Stomach (tissue), 4 donors: ENCODE results near the gene SEMA4B.
"Not testable (repeated sequence)": the region's sequence is repeated elsewhere in the genome, so short reads cannot be mapped to it uniquely, and the experiment has no call there.

Experiments used
- POLR2AphosphoS5 ChIP-seq, 3 donors: sonication (generic); formaldehyde crosslinking; IDR thresholded peaks; one replicate each; pipeline ENCODE4 v1.6.1; 2016; ENCODE audit warnings: antibody characterized with exemption in 3 of 3
- TF ChIP-seq, protein P1 (sequence below), 7 experiments: fragments of 450-650 bp in 4 of 7; fragments of 200-600 bp in 3 of 7; sonication (generic) in 3 of 7; IDR thresholded peaks; one replicate each; pipeline ENCODE4 v1.5.1; 2016 to 2019; ENCODE audit warnings: antibody characterized with exemption in 7 of 7, control low read depth in 2 of 7, mild to moderate bottlenecking in 1 of 7

- not testable (repeated sequence) for TF ChIP-seq POLR2AphosphoS5 (IDR thresholded peaks at IDR 0.05)
- TF ChIP-seq, protein P1, sequence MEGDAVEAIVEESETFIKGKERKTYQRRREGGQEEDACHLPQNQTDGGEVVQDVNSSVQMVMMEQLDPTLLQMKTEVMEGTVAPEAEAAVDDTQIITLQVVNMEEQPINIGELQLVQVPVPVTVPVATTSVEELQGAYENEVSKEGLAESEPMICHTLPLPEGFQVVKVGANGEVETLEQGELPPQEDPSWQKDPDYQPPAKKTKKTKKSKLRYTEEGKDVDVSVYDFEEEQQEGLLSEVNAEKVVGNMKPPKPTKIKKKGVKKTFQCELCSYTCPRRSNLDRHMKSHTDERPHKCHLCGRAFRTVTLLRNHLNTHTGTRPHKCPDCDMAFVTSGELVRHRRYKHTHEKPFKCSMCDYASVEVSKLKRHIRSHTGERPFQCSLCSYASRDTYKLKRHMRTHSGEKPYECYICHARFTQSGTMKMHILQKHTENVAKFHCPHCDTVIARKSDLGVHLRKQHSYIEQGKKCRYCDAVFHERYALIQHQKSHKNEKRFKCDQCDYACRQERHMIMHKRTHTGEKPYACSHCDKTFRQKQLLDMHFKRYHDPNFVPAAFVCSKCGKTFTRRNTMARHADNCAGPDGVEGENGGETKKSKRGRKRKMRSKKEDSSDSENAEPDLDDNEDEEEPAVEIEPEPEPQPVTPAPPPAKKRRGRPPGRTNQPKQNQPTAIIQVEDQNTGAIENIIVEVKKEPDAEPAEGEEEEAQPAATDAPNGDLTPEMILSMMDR (IDR thresholded peaks at IDR 0.05): not testable (repeated sequence)
Observed at GRCh38 chr15:90278467-90278866, 77.3 kb downstream of the SEMA4B start.
